Medulla oblongata (tissue), 1 donor: Measurements from ENCODE around the gene ARHGEF12.

Experiments used
- DNase-seq: peaks from one replicate; pipeline ENCODE4 v3.0.0-alpha.2; 2015; ENCODE audit errors: extremely low spot score

Gene ARHGEF12

GRCh38 chr11:120424185-120424969 lies 88.2 kb downstream of the ARHGEF12 start:
- DNase-seq = no peak

- DNase-seq = no peak
Measured at GRCh38 chr11:120424970-120425332, 88.7 kb downstream of the ARHGEF12 start.

- no peak for DNase-seq
Measured at GRCh38 chr11:120425527-120425926, 89.3 kb downstream of the ARHGEF12 start.

DNA sequence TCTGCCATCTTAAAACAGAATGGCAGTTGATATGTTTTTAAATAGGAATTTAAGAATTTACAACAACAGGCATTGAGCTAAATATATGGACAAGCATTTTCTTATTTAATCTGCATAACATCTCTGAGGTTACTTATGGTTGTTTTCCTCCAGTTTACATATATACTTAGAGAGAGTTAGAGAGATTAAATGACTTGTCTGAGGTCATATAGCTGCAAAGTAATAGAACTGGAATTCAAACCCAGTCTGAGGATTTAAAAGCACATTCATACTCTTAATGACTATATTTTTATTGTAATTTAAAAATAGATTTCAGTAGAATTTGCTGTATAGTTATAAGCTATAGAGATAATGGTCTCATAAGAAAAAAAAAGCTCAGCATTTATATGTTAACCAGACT lies 93.9 kb downstream of the ARHGEF12 start:
- no peak for DNase-seq

DNA sequence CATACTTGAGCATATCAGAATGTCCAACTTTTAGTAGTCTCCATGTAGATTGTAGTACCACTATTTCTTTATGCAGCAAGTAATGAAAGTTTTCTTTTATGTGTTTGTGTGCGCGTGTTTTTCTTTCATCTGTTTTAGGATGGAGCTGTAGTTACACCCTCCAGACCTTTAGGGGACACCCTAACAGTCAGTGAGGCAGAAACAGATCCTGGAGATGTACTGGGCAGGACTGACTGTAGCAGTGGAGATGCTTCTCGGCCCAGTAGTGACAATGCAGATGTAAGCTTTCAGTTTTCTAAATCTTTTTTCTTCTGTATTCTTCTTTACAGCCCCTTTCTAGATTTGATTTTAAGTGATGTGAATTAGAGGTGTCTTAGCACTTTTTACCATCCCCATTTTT lies 95.4 kb downstream of the ARHGEF12 start:
- no peak for DNase-seq

DNA sequence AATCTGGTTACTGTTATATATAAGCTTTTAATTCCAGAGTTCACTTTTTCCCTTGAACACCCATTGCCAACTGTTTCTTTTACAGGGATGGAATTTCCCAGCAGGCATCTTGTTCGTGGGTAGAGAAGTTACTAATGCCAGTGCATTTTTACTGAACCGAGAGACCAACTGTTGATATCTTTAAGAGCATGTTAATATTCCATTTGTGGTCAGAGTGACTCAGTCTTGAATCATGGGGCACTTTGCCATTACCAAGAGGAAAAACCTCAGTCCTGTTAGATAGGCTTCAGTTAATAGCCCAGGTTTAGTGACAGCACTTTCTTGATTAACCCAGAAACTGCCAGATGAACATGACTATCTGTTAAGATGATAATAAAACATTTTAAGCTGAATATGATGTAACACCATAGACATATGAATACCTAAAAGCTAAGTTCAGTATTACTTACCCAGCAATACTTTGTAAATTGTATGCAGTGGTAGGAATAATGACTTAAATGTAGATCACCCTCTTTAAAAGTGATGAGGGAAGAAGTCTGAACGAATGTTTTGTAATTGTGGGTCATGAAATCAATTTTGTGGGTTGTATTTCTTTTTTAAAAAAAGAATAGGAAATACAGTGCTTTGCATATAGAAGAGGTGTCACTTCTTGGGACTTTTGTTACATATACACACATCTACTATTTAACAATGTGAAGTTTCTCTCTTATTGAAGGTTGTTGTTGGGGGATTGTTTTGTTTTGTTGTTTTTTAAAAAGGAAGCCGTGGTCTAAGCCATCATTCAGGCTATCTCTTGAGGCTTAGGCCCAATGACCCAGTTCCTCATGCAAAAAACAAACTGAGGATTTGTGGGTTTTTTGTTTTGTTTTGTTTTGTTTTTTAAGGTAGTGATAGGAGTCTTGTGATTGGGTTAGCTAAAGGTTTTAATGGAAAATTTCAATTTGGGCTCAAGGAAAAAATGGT lies 96.1 kb downstream of the ARHGEF12 start:
- DNase-seq = peak; percentile 8

DNA sequence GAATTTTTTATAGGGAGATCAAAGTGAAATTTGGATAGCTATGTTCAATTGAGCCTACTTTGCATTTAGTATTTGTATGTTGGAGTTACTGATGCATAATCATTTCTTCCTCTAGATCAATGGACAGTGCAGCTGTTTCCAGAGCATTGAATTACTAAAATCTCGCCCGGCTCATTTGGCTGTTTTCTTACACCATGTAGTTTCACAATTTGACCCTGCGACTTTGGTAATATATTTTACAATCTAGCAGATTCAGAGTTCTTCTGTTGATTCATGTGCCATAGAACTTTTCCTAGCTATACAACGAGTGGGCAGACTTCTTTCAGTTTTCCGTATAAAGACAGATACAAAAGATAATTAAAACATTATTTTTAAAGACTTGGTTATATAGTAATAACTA lies 105.4 kb downstream of the ARHGEF12 start:
- no peak for DNase-seq

GRCh38 chr11:120442031-120442430 lies 105.8 kb downstream of the ARHGEF12 start:
- no peak for DNase-seq

GRCh38 chr11:120446802-120447201 lies 110.6 kb downstream of the ARHGEF12 start:
- DNase-seq = no peak

- DNase-seq = no peak
Measured at GRCh38 chr11:120448240-120448639, 112.0 kb downstream of the ARHGEF12 start.

DNA sequence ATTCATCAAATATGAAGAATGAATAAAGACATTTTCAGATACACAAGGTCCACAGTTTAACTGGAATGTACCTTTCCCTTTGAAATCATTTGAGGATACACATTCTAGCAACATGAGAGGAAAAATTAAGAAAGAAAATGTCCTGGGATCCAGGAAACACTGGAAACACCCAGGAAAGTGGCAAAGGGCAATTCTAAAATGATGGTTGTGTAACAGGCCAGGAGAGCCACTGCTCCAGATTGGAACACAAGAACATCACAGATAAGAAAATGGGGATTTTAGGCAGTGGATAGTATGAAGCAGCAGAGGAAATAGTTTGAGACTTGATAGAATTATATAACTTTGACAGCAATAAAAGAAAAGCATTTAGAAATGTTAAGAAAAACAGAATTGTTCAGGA lies 119.3 kb downstream of the ARHGEF12 start:
- no peak for DNase-seq

- DNase-seq = no peak
Measured at GRCh38 chr11:120457996-120458395, 121.8 kb downstream of the ARHGEF12 start.

DNA sequence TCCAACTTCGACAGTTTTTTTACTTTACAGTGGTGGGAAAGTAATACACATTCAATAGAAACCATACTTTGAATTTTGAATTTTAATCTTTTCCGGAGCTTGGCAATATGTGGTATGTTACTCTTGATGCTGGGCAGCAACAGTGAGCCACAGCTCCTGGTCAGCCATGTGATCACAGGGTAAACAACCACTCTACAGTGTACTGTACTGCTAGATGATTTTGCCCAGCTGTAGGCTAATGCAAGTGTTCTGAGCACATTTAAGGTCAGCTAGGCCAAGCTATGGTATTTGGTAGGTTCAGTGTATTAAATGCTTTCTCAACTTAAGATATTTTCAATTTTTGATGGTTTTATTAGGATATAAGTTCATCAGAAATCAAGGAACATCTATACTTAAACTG lies 126.6 kb downstream of the ARHGEF12 start:
- no peak for DNase-seq

GRCh38 chr11:120465921-120466534 lies 129.8 kb downstream of the ARHGEF12 start:
- DNase-seq = no peak

DNA sequence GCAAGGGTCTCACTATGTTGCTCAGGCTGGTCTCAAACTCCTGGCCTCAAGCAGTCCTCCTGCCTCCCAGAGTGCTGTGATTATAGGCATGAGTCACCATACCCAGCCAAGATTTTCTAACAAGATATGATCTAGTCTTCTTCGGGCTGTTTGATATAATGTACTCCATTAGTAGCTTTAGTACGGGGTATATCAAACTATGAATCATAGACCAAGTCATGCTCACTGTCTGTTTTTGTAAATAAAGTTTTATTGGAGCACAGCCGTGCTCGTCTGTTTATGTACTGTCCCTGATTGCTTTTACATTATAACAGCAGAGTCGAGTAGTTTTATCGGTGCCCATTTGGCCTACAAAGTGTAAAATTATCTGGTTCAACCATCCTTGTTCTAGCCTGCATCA lies 131.4 kb downstream of the ARHGEF12 start:
- DNase-seq = no peak

- no peak for DNase-seq
Measured at GRCh38 chr11:120471131-120471530, 134.9 kb downstream of the ARHGEF12 start.

DNA sequence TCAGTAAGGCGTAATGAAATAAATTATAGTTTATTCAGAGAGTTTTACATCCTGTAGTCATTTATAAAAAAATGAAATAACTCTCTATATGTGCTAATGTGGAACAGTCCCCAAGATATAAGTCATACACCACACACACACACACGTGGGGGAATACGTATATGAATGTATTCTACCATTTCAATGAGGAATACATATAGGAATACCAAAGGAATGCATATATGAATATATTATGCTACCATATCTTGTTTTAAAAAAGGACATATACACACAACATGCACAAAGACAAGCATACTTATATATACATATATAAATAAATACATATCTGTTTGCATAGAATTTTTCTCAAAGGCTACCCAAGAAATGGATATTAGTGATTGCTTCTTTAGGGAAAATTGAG lies 135.8 kb downstream of the ARHGEF12 start:
- no peak for DNase-seq

DNA sequence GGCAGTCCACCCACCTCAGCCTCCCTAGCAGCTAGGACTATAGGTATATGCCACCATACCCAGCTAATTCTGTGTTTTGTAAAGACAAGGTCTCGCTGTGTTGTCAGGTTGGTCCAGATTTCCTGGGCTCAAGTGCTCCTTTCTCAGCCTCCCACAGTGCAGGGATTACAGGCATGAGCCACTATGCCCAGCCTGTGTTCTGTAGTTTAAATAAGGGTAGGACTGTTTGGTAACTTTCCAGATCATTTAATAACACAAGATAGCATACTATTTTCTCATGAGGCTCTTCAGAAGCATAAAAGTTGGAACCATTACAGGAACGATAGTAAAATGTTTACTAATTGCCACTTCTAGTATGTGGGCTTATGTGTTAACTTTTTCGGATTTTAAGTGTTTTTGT lies 137.3 kb downstream of the ARHGEF12 start:
- DNase-seq = no peak

- DNase-seq = no peak
Measured at GRCh38 chr11:120482149-120482548, 145.9 kb downstream of the ARHGEF12 start.

DNA sequence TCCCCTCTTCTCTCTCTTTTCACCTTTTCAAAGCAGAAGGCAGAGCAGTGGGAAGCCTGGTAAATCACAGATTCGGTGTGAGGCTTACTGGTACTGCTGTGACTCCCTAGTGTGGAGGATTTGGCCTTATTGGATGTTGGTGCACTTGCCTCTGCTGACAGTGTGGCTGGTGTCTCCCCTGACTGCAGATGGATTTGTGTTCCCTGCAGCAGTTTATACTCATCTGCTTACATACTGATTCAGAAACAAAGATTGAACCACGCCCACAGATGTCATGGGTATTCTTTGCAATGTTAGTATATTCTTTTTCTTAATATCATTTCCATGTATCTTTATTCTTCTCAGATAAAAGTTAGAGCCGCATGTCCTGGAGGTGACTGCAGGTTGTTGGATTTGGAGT lies 148.5 kb downstream of the ARHGEF12 start:
- no peak for DNase-seq

DNA sequence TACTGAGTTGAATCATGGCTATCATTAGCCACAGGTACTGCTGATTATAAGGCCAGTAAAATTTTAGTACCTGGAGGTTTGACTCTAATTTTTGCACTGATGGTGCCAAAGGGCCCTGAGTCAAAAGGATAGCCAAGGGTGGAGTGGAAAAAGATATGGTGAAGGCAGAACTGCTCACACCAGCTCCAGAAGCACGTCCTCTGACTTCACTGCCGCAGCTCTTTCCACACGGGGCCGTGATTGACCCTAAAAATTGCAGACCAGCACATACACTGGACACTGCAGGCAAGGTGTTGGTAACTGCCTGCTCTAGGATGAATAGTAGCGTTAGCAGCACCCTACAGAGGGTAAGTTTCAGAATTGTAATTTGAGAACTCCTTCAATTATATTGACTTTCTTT lies 149.9 kb downstream of the ARHGEF12 start:
- DNase-seq = no peak

- no peak for DNase-seq
Measured at GRCh38 chr11:120489799-120490198, 153.6 kb downstream of the ARHGEF12 start.
